ENCODE data around the gene RAB37. TPM values are rescaled to one million over a fixed set of nuclear protein-coding genes. Genes with fewer than 3 reads are reported as not detected.

RAB37 gene
- total RNA-seq, 4 donors from 2014 or later = 0.24 to 3.7 (median 0.43) TPM

DNA sequence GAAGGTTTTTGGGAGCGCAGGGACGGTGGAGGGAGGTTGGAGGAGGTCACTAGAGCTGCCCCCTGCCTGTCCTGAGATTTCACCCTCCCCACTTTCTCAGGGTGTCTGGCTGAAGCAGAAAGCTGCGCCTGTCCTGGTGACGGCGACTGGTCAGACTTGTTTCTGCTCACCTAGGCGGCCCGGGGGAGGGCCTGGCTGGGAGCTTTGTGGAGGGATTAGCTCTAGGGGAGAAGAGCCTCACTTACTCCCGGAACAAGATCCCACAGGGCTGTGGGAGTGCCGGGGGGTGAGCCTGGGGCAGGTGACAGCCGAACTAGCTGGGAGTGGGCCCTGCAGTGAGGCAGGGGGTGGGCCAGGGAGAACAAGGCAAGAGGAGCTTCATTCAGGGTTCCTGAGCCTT, 22.9 kb downstream of the RAB37 start:
- in situ Hi-C loops (cut with MboI; ENCODE audit: low sequenced_read_pairs in 4 of 4) (no loop called here), intact Hi-C loops (cut with DNase I; ENCODE audit: low total_unique reads) (loop anchor here (10.0 kb wide), 1 partner anchor 195 kb away; the partner anchor contains the start of gene CD300H)
- Histone ChIP-seq H3K4me1 (peaks cover 9 to 16% of the 10 kb centered on the region in 2 donors), H3K27ac (no peak overlapping the region), H3K36me3 (no peaks in the 10 kb centered on the region), H3K27me3 (no peaks in the 10 kb centered on the region), H3K4me3 (no peak overlapping the region), H3K9me3 (no peaks in the 10 kb centered on the region)
- DNase-seq (no peak), ATAC-seq (no peak)
- TF ChIP-seq, protein P1, sequence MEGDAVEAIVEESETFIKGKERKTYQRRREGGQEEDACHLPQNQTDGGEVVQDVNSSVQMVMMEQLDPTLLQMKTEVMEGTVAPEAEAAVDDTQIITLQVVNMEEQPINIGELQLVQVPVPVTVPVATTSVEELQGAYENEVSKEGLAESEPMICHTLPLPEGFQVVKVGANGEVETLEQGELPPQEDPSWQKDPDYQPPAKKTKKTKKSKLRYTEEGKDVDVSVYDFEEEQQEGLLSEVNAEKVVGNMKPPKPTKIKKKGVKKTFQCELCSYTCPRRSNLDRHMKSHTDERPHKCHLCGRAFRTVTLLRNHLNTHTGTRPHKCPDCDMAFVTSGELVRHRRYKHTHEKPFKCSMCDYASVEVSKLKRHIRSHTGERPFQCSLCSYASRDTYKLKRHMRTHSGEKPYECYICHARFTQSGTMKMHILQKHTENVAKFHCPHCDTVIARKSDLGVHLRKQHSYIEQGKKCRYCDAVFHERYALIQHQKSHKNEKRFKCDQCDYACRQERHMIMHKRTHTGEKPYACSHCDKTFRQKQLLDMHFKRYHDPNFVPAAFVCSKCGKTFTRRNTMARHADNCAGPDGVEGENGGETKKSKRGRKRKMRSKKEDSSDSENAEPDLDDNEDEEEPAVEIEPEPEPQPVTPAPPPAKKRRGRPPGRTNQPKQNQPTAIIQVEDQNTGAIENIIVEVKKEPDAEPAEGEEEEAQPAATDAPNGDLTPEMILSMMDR (IDR thresholded peaks at IDR 0.05 in 4 of 5, conservative IDR thresholded peaks at IDR 0.05 in 1 of 5) = no peak

DNA sequence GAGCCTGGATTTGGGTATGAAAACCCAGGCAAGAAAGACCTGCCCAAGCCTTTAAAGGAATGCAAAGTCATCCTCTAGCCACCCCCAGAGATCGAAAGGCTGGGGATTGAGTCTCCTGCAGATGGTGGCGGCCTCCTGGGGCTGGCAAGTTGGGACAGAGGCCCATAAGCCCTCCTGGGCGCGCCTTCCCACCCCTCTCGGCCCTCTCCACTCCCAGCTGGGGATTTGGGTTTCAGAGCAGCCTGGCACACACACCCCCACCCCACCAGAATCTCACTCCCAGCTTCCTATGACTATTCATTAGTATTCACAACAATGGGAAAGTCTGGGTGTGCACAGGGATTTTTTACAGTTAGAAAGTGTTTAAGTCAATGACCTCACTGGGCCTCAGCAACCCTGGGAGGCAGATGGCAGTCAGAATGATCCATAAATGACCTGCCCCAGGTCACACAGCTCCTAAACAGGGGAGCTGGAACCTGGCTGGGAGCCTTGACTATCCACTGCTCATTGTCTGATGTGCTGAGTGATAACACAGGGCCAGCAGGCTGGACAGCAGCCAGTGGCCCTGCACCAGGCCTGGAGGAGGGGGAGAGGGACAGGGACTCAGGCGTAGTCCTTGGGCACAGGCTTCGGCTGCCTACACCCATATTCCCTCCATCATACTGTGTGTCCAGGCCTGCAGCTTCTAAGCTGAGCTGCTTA, 23.5 kb downstream of the RAB37 start:
- no peak for TF ChIP-seq POLR2A (IDR thresholded peaks at IDR 0.05)
- TF ChIP-seq, protein P1 (IDR thresholded peaks at IDR 0.05 in 4 of 5, conservative IDR thresholded peaks at IDR 0.05 in 1 of 5) = no peak
- Histone ChIP-seq H3K4me3 (no peak overlapping the region), H3K36me3 (no peaks in the 10 kb centered on the region), H3K27me3 (no peaks in the 10 kb centered on the region), H3K27ac (no peak overlapping the region), H3K4me1 (peaks cover 9 to 16% of the 10 kb centered on the region in 2 donors), H3K9me3 (no peaks in the 10 kb centered on the region)
- in situ Hi-C loops (cut with MboI; ENCODE audit: low sequenced_read_pairs in 4 of 4) = no loop called here
- ATAC-seq (no peak), DNase-seq (no peak)
- intact Hi-C loops (cut with DNase I; ENCODE audit: low total_unique reads) = no loop called here

DNA sequence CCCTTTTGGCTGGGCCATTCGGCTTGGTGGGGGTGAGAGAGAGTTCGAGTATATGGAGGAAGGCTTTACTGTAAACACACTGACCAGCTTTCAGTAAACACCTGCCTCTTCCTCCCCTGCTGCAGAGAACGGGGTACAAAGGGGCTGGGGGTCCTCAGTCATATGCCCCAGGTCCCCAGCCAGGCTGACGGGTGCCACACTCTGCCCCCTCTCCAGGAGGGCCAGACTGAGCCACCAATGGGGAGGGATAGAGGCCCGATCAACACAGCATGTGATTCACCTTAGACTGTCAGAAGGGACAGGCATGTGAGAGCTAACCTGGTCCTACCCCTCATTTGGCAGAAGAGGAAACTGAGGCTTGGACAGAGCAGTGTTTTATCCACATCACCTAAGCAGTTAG, 24.4 kb downstream of the RAB37 start:
- no peak overlapping the region for H3K27ac ChIP-seq
- in situ Hi-C loops (cut with MboI; ENCODE audit: low sequenced_read_pairs in 4 of 4) = no loop called here
- no peak for ATAC-seq

DNA sequence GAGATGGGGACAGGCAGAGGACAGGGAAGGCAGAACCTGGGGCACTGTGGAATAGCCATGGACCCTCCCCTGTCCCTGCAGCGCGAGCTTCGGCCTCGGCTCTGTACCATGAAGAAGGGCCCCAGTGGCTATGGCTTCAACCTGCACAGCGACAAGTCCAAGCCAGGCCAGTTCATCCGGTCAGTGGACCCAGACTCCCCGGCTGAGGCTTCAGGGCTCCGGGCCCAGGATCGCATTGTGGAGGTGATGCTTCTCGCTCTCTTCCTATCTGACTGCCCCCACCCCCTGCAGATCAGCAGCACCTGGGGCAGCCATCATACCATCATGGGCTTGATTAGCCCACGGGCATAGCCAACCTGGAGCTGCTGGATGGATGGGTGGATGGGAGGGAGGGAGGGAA, 24.9 kb downstream of the RAB37 start:
- ATAC-seq = no peak
- no peak for TF ChIP-seq POLR2A (IDR thresholded peaks at IDR 0.05)
- TF ChIP-seq, protein P1 (IDR thresholded peaks at IDR 0.05 in 4 of 5, conservative IDR thresholded peaks at IDR 0.05 in 1 of 5) = no peak
- no peaks in the 10 kb centered on the region for H3K9me3 ChIP-seq
- H3K27me3 ChIP-seq = no peaks in the 10 kb centered on the region
- DNase-seq = no peak
- no peak overlapping the region for H3K4me3 ChIP-seq
- H3K4me1 ChIP-seq = peaks cover 9 to 16% of the 10 kb centered on the region in 2 donors
- no peaks in the 10 kb centered on the region for H3K36me3 ChIP-seq
- no peak overlapping the region for H3K27ac ChIP-seq
- intact Hi-C loops (cut with DNase I; ENCODE audit: low total_unique reads) (no loop called here), in situ Hi-C loops (cut with MboI; ENCODE audit: low sequenced_read_pairs in 4 of 4) (no loop called here)

More for the DNA sequence above, 24.4 kb downstream of the RAB37 start:
- H3K9me3 ChIP-seq = no peaks in the 10 kb centered on the region
- H3K4me3 ChIP-seq = no peak overlapping the region
- no peak for DNase-seq
- intact Hi-C loops (cut with DNase I; ENCODE audit: low total_unique reads) = no loop called here
- no peaks in the 10 kb centered on the region for H3K27me3 ChIP-seq
- H3K4me1 ChIP-seq = peaks cover 9 to 16% of the 10 kb centered on the region in 2 donors
- TF ChIP-seq, protein P1 (IDR thresholded peaks at IDR 0.05 in 4 of 5, conservative IDR thresholded peaks at IDR 0.05 in 1 of 5) = no peak
- no peak for TF ChIP-seq POLR2A (IDR thresholded peaks at IDR 0.05)
- no peaks in the 10 kb centered on the region for H3K36me3 ChIP-seq

Data from gastrocnemius medialis (tissue), 4 donors.